ENCODE data around the gene ACTN1. TPM values are rescaled to one million over a fixed set of nuclear protein-coding genes. Genes with fewer than 3 reads are reported as not detected.

Gene ACTN1
- total RNA-seq, 1 donor from 2014 or later = 209 TPM

Small RNA genes lying within 50 kb of the gene (small RNA-seq; reads per million reads assigned to genes)
- gene BANF1P1 (not detected), gene HMGN1P3 (not detected), gene RPS29P1 (not detected)

Other genes with a start within 250 kb of the ACTN1 start
- gene ZFP36L1, start 186.2 kb downstream of the ACTN1 start, total RNA-seq = 1,405 TPM
- 48.6 TPM for gene DCAF5, start 173.8 kb upstream of the ACTN1 start, total RNA-seq
- 14.5 TPM for gene EXD2, start 212.2 kb upstream of the ACTN1 start, total RNA-seq